SK-N-MC (cell line): ENCODE results near the gene ZC3H12C.
"Not testable (repeated sequence)": the region's sequence is repeated elsewhere in the genome, so short reads cannot be mapped to it uniquely, and the experiment has no call there.

Experiments
- DNase-seq: peaks from one replicate; pipeline ENCODE4 v3.0.0-alpha.2; 2011; ENCODE audit warnings: low read depth, low spot score
- H3K27ac ChIP-seq: fragments of 200-600 bp; sonication (generic); 2 replicates; pipeline ENCODE4 v1.5.1; 2016; ENCODE audit warnings: mixed run types
- H3K36me3 ChIP-seq: fragments of 200-600 bp; sonication (generic); 2 replicates; pipeline ENCODE4 v1.6.1; 2017; ENCODE audit warnings: antibody characterized with exemption, low read length, mixed read lengths; ENCODE audit not compliant: insufficient read depth
- H3K4me3 ChIP-seq: fragments of 200-600 bp; sonication (generic); 2 replicates; pipeline ENCODE4 v1.5.1; 2016
- H3K9ac ChIP-seq: fragments of 200-600 bp; sonication (generic); 2 replicates; pipeline ENCODE4 v1.8.0; 2017; ENCODE audit warnings: mixed run types, mixed read lengths; ENCODE audit not compliant: insufficient read length
- H3K9me3 ChIP-seq: fragments of 200-600 bp; sonication (generic); 2 replicates; pipeline ENCODE4 v1.6.1; 2017; ENCODE audit warnings: low read depth, mild to moderate bottlenecking, antibody characterized with exemption, low read length, moderate library complexity, mixed read lengths
- EZH2 ChIP-seq: fragments of 200-600 bp; sonication (generic); IDR thresholded peaks from one replicate; pipeline ENCODE4 v1.6.1; 2017; ENCODE audit warnings: antibody characterized with exemption
- FOXP2 ChIP-seq: optimal IDR thresholded peaks from 2 replicates; pipeline ENCODE3; 2011; ENCODE audit warnings: mild to moderate bottlenecking, moderate library complexity; ENCODE audit not compliant: insufficient read depth; ENCODE audit errors: extremely low read length, control extremely low read depth
- POLR2AphosphoS5 ChIP-seq: IDR thresholded peaks from 2 replicates; pipeline ENCODE4 v1.6.1; 2012; ENCODE audit warnings: mild to moderate bottlenecking, low read depth, low read length, borderline replicate concordance

Gene ZC3H12C

GRCh38 chr11:110185599-110185998 is 92.4 kb downstream of the ZC3H12C start:
- Histone ChIP-seq H3K36me3 (no peaks in the 10 kb centered on the region), H3K9ac (no peak overlapping the region), H3K9me3 (no peaks in the 10 kb centered on the region), H3K4me3 (no peak overlapping the region), H3K27ac (no peak overlapping the region)
- no peak for DNase-seq
- TF ChIP-seq EZH2: no peak
- TF ChIP-seq FOXP2: no peak
- no peak for TF ChIP-seq POLR2AphosphoS5

DNA sequence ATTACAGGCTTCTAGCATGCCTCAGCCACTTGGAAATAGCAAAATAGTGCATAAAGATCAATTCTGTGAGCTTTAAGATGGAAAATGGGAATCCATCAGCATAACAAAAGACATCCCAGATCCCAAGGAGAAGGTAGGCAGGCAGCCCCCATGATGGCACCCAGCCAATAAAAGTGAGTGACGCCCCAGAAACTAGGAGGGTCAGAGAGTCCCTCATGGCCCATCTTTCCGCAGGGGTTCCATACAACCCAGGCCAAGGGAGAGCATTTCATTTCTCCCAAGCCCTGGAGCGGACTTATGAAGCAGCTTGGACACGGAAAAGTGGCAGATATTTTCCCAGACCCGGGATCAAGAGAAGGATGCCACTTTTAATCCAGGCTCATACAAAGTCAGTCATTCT is 93.3 kb downstream of the ZC3H12C start:
- no peaks in the 10 kb centered on the region for H3K9me3 ChIP-seq
- H3K36me3 ChIP-seq: no peaks in the 10 kb centered on the region; the same call in 1 of the 2 replicates
- H3K9ac ChIP-seq: no peak overlapping the region
- DNase-seq: no peak
- H3K4me3 ChIP-seq: no peak overlapping the region
- TF ChIP-seq POLR2AphosphoS5 (no peak), EZH2 (no peak), FOXP2 (no peak)
- H3K27ac ChIP-seq: no peak overlapping the region

GRCh38 chr11:110186867-110187266 is 93.7 kb downstream of the ZC3H12C start:
- no peaks in the 10 kb centered on the region; the same call in 1 of the 2 replicates for H3K36me3 ChIP-seq
- TF ChIP-seq EZH2 (no peak), FOXP2 (no peak), POLR2AphosphoS5 (no peak)
- H3K9ac ChIP-seq: no peak overlapping the region
- DNase-seq: no peak
- H3K9me3 ChIP-seq: no peaks in the 10 kb centered on the region
- no peak overlapping the region for H3K4me3 ChIP-seq
- H3K27ac ChIP-seq: no peak overlapping the region

- H3K4me3 ChIP-seq: no peak overlapping the region
- no peak overlapping the region for H3K9ac ChIP-seq
- H3K9me3 ChIP-seq: no peaks in the 10 kb centered on the region
- no peaks in the 10 kb centered on the region; the same call in 1 of the 2 replicates for H3K36me3 ChIP-seq
- no peak for DNase-seq
- no peak overlapping the region for H3K27ac ChIP-seq
- TF ChIP-seq FOXP2 (no peak), POLR2AphosphoS5 (no peak), EZH2 (no peak)
These were observed 94.5 kb downstream of the ZC3H12C start for GRCh38 chr11:110187731-110188130.

DNA sequence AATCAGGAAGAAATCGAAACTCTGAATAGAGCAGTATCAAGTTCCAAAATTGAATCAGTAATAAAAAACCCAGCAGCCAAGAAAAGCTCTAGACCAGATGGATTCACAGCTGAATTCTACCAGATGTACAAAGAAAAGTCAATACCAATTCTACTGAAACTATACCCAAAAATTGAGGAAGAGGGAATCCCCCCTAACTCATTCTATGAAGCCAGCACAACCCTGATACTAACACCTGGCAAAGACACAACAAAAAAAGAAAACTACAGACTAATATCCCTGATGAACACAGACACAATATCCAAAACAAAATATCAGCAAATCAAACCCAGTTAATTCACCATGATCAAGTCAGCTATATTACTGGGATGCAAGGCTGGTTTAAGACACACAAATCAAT is 97.7 kb downstream of the ZC3H12C start:
- H3K9me3 ChIP-seq: no peaks in the 10 kb centered on the region
- H3K36me3 ChIP-seq: no peaks in the 10 kb centered on the region; the same call in 1 of the 2 replicates
- no peak overlapping the region for H3K4me3 ChIP-seq
- DNase-seq: no peak
- H3K9ac ChIP-seq: no peak overlapping the region
- no peak overlapping the region for H3K27ac ChIP-seq
- no peak for TF ChIP-seq FOXP2
- no peak for TF ChIP-seq EZH2
- no peak for TF ChIP-seq POLR2AphosphoS5

DNA sequence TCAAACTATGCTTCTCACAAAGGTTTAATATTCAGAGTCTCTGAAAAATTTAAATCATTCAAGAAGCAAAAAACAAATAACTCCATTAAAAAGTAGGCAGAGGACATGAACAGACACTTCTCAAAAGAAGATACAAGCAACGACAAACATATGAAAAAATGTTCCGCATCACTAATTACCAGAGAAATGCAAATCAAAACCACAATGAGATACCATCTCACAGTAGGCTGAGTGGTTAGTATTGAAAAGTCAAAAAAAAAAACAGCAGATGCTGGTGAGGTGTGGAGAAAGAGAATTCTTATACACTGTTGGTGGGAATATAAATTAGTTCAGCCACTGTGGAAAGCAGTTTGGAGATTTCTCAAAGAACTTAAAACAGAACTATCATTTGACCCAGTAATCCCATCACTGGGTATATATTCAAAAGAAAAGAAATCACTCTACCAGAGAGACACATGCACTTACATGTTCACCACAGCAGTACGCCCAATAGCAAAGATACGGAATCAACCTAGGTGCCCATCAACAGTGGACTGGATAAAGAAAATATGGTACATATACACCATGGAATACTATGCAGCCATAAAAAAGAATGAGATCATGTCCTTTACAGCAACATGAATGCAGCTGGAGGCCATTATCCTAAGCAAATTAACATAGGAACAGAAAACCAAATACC is 99.6 kb downstream of the ZC3H12C start:
- not testable (repeated sequence) for H3K9ac ChIP-seq, H3K4me3 ChIP-seq, H3K36me3 ChIP-seq, H3K9me3 ChIP-seq
- H3K27ac ChIP-seq: peak overlapping the region; percentile 16; the same call in 1 of the 2 replicates
- peak; percentile 50 for DNase-seq

GRCh38 chr11:110194211-110194766 is 101.1 kb downstream of the ZC3H12C start:
- DNase-seq, H3K9me3 ChIP-seq, H3K4me3 ChIP-seq, H3K9ac ChIP-seq, H3K27ac ChIP-seq, H3K36me3 ChIP-seq: not testable (repeated sequence)

GRCh38 chr11:110196241-110196754 is 103.1 kb downstream of the ZC3H12C start:
- Histone ChIP-seq H3K9ac (no peak overlapping the region), H3K4me3 (no peak overlapping the region), H3K27ac (no peak overlapping the region), H3K36me3 (no peaks in the 10 kb centered on the region; the same call in 1 of the 2 replicates), H3K9me3 (no peaks in the 10 kb centered on the region)
- DNase-seq: no peak
- no peak for TF ChIP-seq FOXP2

- Histone ChIP-seq H3K27ac (no peak overlapping the region), H3K9ac (no peak overlapping the region)
- no peak for TF ChIP-seq FOXP2
These were observed 103.8 kb downstream of the ZC3H12C start for GRCh38 chr11:110196884-110197420.

More at GRCh38 chr11:110196884-110197420, 103.8 kb downstream of the ZC3H12C start:
- no peak for DNase-seq
- no peaks in the 10 kb centered on the region for H3K36me3 ChIP-seq
- H3K9me3 ChIP-seq: no peaks in the 10 kb centered on the region
- no peak overlapping the region for H3K4me3 ChIP-seq
